Activated CD8-positive, alpha-beta memory T cell treated with anti-CD3 and anti-CD28 coated beads, Interleukin-2, amount 10 ng/mL, durations not matched to agents 7 days and 5 days (primary cell): ENCODE measurements around the gene MICAL3. TPM values are rescaled to one million over a fixed set of nuclear protein-coding genes. Genes with fewer than 3 reads are reported as not detected.

ENCODE experiments used
- ATAC-seq: fragments of 150-1000 bp; cut with Tn5 transposase; one replicate; pipeline ENCODE4 v1.10.0; 2021; ENCODE audit warnings: moderate library complexity
- CTCF ChIA-PET: fragments of 350-600 bp; sonication (Branson Sonifier 250); formaldehyde crosslinking; loops from one replicate; lab custom pipeline; 2021; ENCODE audit warnings: antibody characterized with exemption; lab: Charles Lee
- DNase-seq: peaks from one replicate; pipeline ENCODE4 v3.0.0-alpha.2; 2020
- H3K27ac Mint-ChIP-seq: one replicate; pipeline ENCODE4 v1.8.0; 2021; ENCODE audit warnings: mild to moderate bottlenecking, mixed read lengths
- H3K27me3 Mint-ChIP-seq: one replicate; pipeline ENCODE4 v1.8.0; 2021; ENCODE audit warnings: mixed read lengths
- H3K36me3 Mint-ChIP-seq: one replicate; pipeline ENCODE4 v1.8.0; 2021; ENCODE audit warnings: mild to moderate bottlenecking, mixed read lengths
- H3K4me1 Mint-ChIP-seq: one replicate; pipeline ENCODE4 v1.8.0; 2021; ENCODE audit warnings: mixed read lengths
- H3K4me3 Mint-ChIP-seq: one replicate; pipeline ENCODE4 v1.8.0; 2021; ENCODE audit warnings: mild to moderate bottlenecking, moderate library complexity, mixed read lengths
- H3K9me3 Mint-ChIP-seq: one replicate; pipeline ENCODE4 v1.8.0; 2022; ENCODE audit warnings: low read depth, mixed read lengths
- total RNA-seq, 2 experiments: library from RNA; stranded (reverse); gene quantifications; one replicate each; pipeline ENCODE4 v1.2.3, GENCODE V29; 2021

The MICAL3 gene
- total RNA-seq, 2 experiments from 2014 or later: 38.8 to 41.7 TPM

GRCh38 chr22:17927062-17927461, 97.3 kb downstream of the MICAL3 start:
- DNase-seq (no peak), ATAC-seq (no peak)
- no peak overlapping the region for H3K4me3 Mint-ChIP-seq
- H3K9me3 Mint-ChIP-seq: no peaks in the 10 kb centered on the region
- H3K27me3 Mint-ChIP-seq: no peaks in the 10 kb centered on the region
- no peak overlapping the region for H3K27ac Mint-ChIP-seq
- no peaks in the 10 kb centered on the region for H3K36me3 Mint-ChIP-seq
- H3K4me1 Mint-ChIP-seq: peaks cover 6% of the 10 kb centered on the region
- CTCF ChIA-PET: no interaction called here

DNA sequence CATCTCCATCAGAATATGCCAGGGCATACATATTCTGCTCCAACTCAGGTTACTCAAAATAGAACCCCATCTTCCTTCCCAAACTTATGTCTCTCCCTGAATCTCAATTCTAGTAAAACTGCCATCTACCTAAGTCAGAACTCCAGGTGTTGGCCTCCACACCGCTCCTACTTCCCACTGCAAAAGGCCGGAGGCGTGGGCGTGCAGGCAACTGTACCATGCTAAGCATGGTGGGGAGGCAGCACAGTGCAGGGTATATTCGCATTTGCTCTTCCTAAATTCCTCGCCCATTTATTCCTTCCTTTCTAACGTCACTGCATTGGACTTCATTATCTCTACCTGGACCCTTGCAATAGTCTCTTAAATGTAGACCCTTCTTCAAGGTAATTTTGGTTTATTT, 97.8 kb downstream of the MICAL3 start:
- CTCF ChIA-PET: no interaction called here

DNA sequence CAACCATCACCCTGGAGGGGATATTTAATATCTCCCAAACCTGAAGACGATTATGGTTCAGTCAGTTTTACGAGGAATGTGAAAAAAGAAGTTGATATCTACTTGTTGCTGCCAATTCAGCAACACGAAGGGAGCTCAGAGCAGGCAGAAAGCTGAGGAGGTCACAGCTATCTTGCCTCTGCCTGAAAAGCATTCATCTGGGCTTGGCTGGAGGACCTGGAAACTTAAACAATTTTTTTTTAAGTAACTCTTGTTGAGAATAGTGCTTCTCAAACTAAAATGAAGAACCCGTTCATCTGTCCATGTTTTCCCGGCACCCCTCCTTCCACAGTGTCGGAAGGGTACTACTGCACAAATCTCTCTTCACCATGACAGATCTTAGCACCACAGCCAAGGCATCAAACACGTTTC, 98.9 kb downstream of the MICAL3 start:
- DNase-seq (no peak), ATAC-seq (no peak)
- Mint-ChIP-seq H3K27ac (no peak overlapping the region), H3K27me3 (no peaks in the 10 kb centered on the region), H3K9me3 (no peaks in the 10 kb centered on the region), H3K4me3 (no peak overlapping the region), H3K36me3 (no peaks in the 10 kb centered on the region), H3K4me1 (peaks cover 11% of the 10 kb centered on the region)
- CTCF ChIA-PET: no interaction called here

More for the DNA sequence above, 97.8 kb downstream of the MICAL3 start:
- Mint-ChIP-seq H3K27ac (no peak overlapping the region), H3K27me3 (no peaks in the 10 kb centered on the region), H3K4me1 (peaks cover 6% of the 10 kb centered on the region), H3K36me3 (no peaks in the 10 kb centered on the region), H3K9me3 (no peaks in the 10 kb centered on the region), H3K4me3 (no peak overlapping the region)
- no peak for ATAC-seq
- no peak for DNase-seq

GRCh38 chr22:17924735-17925364, 99.5 kb downstream of the MICAL3 start:
- Mint-ChIP-seq H3K27me3 (no peaks in the 10 kb centered on the region), H3K27ac (no peak overlapping the region), H3K4me3 (no peak overlapping the region), H3K9me3 (no peaks in the 10 kb centered on the region), H3K4me1 (peaks cover 10% of the 10 kb centered on the region), H3K36me3 (no peaks in the 10 kb centered on the region)
- DNase-seq (no peak), ATAC-seq (no peak)
- CTCF ChIA-PET: no interaction called here

GRCh38 chr22:17924076-17924475, 100.3 kb downstream of the MICAL3 start:
- no peak for DNase-seq
- Mint-ChIP-seq H3K4me1 (peaks cover 10% of the 10 kb centered on the region), H3K36me3 (no peaks in the 10 kb centered on the region), H3K9me3 (no peaks in the 10 kb centered on the region), H3K27ac (no peak overlapping the region), H3K27me3 (no peaks in the 10 kb centered on the region), H3K4me3 (no peak overlapping the region)
- CTCF ChIA-PET: interaction anchor here (1.2 kb wide), 1 partner anchor 152 kb away, joined by 3 read pairs; no protein-coding TSS in a partner anchor
- no peak for ATAC-seq

- peaks cover 10% of the 10 kb centered on the region for H3K4me1 Mint-ChIP-seq
- no peak for ATAC-seq
- H3K36me3 Mint-ChIP-seq: no peaks in the 10 kb centered on the region
- CTCF ChIA-PET: interaction anchor here (1.2 kb wide), 1 partner anchor 152 kb away, joined by 3 read pairs; no protein-coding TSS in a partner anchor
- no peak overlapping the region for H3K4me3 Mint-ChIP-seq
- H3K27ac Mint-ChIP-seq: no peak overlapping the region
- no peak for DNase-seq
- no peaks in the 10 kb centered on the region for H3K27me3 Mint-ChIP-seq
- no peaks in the 10 kb centered on the region for H3K9me3 Mint-ChIP-seq
Measured at GRCh38 chr22:17922925-17923903, 101.1 kb downstream of the MICAL3 start.

DNA sequence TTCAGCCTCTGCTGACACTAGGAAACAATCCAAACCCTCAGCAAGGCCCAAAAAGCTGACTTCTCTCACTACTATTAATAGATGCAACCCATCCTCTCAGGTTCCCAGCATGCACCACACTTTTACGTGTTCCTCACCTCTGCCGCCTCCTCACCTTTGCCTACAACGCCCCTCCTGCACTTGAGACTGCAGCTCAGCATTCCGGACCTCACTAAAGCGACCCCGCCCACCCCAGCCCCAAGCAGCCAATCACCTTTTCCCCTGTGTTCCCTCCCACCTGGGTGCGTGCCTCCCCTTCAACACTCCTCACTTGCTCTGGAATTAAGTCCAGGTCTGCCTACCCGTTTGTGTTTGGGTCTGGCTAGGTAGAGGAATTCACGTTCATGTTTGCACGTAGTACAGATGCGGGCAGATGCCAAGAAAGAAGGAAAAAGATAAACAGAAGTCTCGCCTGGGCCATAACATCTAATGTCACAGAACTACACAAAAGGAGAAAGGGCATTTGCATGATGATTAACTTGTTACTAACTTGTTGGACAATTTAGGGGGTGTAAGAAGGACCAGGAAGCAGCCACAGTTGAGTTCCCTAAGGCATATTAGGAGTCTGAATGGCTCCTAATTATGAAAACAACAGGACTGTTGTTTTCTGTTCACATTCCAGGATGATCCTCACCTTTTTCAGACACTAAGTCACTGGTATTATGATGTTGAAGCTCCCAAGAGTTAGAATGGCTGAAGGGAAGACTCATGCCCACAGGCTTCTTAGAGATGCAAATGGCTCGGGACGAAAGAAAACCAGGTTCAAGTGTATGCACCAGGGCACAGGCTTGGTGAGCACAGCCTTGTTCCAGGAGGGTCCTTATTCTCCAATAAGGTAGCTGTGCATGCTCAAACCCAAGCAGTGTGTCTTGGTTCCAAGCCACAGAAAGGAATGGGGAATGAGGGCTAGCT, 102.2 kb downstream of the MICAL3 start:
- no peaks in the 10 kb centered on the region for H3K27me3 Mint-ChIP-seq
- CTCF ChIA-PET: no interaction called here
- peaks cover 10% of the 10 kb centered on the region for H3K4me1 Mint-ChIP-seq
- H3K9me3 Mint-ChIP-seq: no peaks in the 10 kb centered on the region
- no peaks in the 10 kb centered on the region for H3K36me3 Mint-ChIP-seq
- H3K27ac Mint-ChIP-seq: no peak overlapping the region
- no peak overlapping the region for H3K4me3 Mint-ChIP-seq
- no peak for ATAC-seq
- DNase-seq: no peak

DNA sequence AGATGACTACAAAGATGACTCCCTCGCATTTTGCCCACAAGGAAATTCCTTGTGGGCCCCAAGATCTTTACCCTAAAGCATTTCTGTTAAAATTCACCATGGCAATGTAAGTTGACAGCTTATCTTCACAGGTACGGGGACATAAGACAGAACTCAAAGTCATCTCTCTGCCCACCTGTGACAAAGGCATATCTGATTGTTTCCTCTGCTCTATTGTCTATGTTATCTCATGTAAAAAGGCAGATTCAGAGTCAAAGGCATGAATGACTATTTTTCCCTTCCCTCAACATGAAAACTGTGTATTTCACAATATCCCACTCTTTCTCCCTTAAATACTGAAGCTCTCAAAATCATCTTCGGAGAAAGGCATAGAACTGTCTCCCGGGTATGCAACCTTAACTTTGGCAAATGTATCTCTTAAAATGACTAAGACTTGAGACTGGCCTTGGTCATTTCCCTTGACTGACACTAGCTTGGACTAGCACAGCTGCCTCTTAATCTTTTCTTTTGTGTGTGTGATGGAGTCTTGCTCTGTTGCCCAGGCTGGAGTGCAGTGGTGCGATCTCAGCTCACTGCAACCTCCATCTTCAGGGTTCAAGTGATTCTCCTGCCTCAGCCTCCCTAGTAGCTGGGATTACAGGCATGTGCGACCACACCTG, 103.2 kb downstream of the MICAL3 start:
- Mint-ChIP-seq H3K27ac (no peak overlapping the region), H3K9me3 (no peaks in the 10 kb centered on the region), H3K36me3 (no peaks in the 10 kb centered on the region), H3K27me3 (no peaks in the 10 kb centered on the region), H3K4me3 (no peak overlapping the region), H3K4me1 (peaks cover 10% of the 10 kb centered on the region)
- CTCF ChIA-PET: interaction anchor here (1.2 kb wide), 1 partner anchor 155 kb away, joined by 5 read pairs; no protein-coding TSS in a partner anchor
- DNase-seq: no peak
- no peak for ATAC-seq

- H3K36me3 Mint-ChIP-seq: no peaks in the 10 kb centered on the region
- H3K4me1 Mint-ChIP-seq: peaks cover 10% of the 10 kb centered on the region
- ATAC-seq (peak; percentile 33), DNase-seq (no peak)
- no peaks in the 10 kb centered on the region for H3K9me3 Mint-ChIP-seq
- H3K27me3 Mint-ChIP-seq: no peaks in the 10 kb centered on the region
- CTCF ChIA-PET: interaction anchor here (1.2 to 1.4 kb wide), 2 partner anchors 103 to 156 kb away, joined by 4 to 5 read pairs; no protein-coding TSS in a partner anchor
- no peak overlapping the region for H3K4me3 Mint-ChIP-seq
- no peak overlapping the region for H3K27ac Mint-ChIP-seq
Measured at GRCh38 chr22:17920145-17920605, 104.2 kb downstream of the MICAL3 start.

DNA sequence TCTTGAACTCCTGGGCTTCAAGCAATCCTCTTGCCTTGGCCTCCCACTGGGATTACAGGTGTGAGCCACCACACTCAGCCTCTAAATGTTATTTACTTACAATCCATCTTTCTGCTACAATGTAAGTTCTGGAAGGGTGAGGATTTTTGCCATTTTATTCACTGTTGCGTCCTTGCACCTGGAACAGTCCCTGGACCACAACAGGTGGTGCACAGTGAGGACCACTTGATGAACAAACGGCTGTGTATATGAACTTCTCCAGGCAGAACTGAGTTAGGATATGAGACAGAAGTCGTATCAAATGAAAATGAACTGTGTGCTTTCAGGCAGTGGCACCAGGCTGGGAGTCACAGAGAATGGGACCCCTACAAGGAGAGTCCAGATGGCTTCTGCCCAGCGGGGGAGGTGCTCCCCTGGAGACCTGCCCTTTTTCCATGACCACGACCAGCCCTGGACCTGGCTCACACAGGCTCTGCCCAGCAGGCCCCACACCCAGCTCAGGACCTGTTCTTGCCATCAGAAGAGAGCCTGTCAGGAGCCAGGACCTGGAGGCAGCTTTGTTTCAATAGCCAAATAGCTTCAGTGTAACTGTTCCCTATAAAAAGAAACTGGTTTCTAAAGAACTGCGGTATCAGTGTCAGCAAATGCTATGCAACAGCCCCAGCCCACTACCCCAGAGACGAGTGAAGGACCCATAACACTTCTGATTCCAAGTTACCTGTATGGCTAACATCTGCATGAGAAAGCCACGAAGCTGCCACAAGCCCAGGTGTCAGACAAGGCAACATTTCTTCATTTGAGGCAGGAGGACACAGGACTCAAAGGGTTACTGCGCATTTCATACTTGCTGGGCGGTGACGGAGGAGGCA, 104.9 kb downstream of the MICAL3 start:
- no peak overlapping the region for H3K4me3 Mint-ChIP-seq
- H3K27me3 Mint-ChIP-seq: no peaks in the 10 kb centered on the region
- no peaks in the 10 kb centered on the region for H3K36me3 Mint-ChIP-seq
- H3K9me3 Mint-ChIP-seq: no peaks in the 10 kb centered on the region
- no peak for DNase-seq
- CTCF ChIA-PET: interaction anchor here (1.2 to 2.1 kb wide), 3 partner anchors 90 to 157 kb away, joined by 4 to 5 read pairs (median 5); no protein-coding TSS in a partner anchor
- peaks cover 10% of the 10 kb centered on the region for H3K4me1 Mint-ChIP-seq
- no peak overlapping the region for H3K27ac Mint-ChIP-seq
- ATAC-seq: no peak

GRCh38 chr22:17918840-17919239, 105.5 kb downstream of the MICAL3 start:
- Mint-ChIP-seq H3K27ac (no peak overlapping the region), H3K36me3 (no peaks in the 10 kb centered on the region), H3K27me3 (no peaks in the 10 kb centered on the region), H3K4me3 (no peak overlapping the region), H3K4me1 (peaks cover 10% of the 10 kb centered on the region), H3K9me3 (no peaks in the 10 kb centered on the region)
- no peak for ATAC-seq
- no peak for DNase-seq
- CTCF ChIA-PET: interaction anchor here (1.4 to 2.1 kb wide), 2 partner anchors 89 to 105 kb away, joined by 4 to 5 read pairs; no protein-coding TSS in a partner anchor
